BLaER1 treated with 17β-estradiol and CSF1 and Interleukin-3, amounts not matched to agents 10 nM and 100 nM (cell line): ENCODE measurements around the gene SNED1.

Experiments used
- H3K27ac ChIP-seq, 11 experiments: shearing (Covaris generic); formaldehyde crosslinking; 2 replicates each; pipeline ENCODE4 v1.8.1; 2022
- H3K27me3 ChIP-seq, 11 experiments: shearing (Covaris generic); formaldehyde crosslinking; 2 replicates each; pipeline ENCODE4 v1.8.1; 2022
- H3K36me3 ChIP-seq, 11 experiments: shearing (Covaris generic); formaldehyde crosslinking; 2 replicates each; pipeline ENCODE4 v1.8.1; 2022
- H3K4me1 ChIP-seq, 10 experiments: shearing (Covaris generic); formaldehyde crosslinking; 2 replicates each; pipeline ENCODE4 v1.8.1; 2022
- H3K4me2 ChIP-seq, 11 experiments: shearing (Covaris generic); formaldehyde crosslinking; 2 replicates each; pipeline ENCODE4 v1.8.1; 2022
- H3K4me3 ChIP-seq, 10 experiments: shearing (Covaris generic); formaldehyde crosslinking; 2 replicates each; pipeline ENCODE4 v1.8.1; 2022
- H3K9ac ChIP-seq, 11 experiments: shearing (Covaris generic); formaldehyde crosslinking; 2 replicates each; pipeline ENCODE4 v1.8.1; 2022
- H3K9me3 ChIP-seq, 11 experiments: shearing (Covaris generic); formaldehyde crosslinking; replicated peaks in 1 of 11; 2 replicates each; pipeline ENCODE4 v1.8.1; 2022
- H4K20me1 ChIP-seq, 11 experiments: shearing (Covaris generic); formaldehyde crosslinking; 2 replicates each; pipeline ENCODE4 v1.8.1; 2022
- Cebpa-rat ChIP-seq, 11 experiments: shearing (Covaris generic); IDR thresholded peaks; 2 replicates each; pipeline ENCODE4 v1.8.1; 2022

SNED1 gene

DNA sequence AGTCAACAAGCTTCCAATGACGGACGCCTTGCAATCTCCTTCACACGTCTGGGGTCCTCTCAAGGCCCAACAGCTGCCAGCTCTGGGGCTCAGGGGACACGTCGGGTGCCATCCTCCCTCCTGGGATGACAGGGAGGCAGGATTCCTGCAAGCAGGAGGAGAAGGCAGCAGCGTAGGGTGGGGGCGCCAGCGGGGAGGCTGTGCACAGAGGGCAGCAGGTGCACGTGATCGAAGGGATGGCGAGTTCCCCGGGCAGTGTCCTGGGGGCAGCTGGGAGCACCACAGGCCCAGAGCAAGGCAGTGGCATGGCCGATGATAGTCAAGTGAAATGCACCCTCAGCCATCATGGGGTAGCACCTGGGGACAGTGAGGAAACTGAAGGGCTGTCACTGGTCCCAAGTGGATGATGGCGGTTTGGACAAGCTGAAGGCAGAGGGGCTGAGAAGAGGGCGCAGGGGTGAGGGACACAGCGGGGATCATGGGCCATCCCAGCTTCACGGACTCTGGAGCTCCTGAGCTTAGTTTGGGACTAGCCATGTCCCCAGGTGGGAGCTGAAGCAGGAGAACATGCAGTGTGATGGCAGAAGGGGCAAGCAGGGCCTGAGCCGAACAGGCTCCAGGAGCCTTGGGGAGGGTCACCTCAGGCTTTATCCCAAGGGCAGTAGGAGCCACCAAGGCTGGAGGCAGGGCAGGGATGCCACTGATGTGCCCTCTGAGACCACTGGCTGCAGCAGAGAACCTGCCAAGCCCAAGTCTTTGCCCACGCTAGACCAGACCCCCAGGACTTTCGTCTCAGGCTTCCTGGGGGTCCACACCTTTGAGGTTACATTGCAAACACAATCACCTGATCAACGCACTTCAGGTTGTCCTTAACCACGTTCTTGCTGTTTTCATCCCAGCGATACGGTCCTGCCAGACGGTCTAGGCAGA is 16.3 kb upstream of the SNED1 start:
- no peak overlapping the region for H3K9ac ChIP-seq
- H3K4me1 ChIP-seq = peaks cover 15 to 41% (median 32%) of the 10 kb centered on the region in 10 experiments
- no peak for TF ChIP-seq Cebpa-rat (IDR thresholded peaks at IDR 0.05)
- H3K4me2 ChIP-seq = peak overlapping the region in 1 of 11 experiments; percentile 8; a peak in 1 of 22 replicates
- H3K27ac ChIP-seq = no peak overlapping the region
- H4K20me1 ChIP-seq = peaks cover 0 to 36% (median 0%) of the 10 kb centered on the region in 11 experiments; a peak in 10 of 22 replicates
- no peaks in the 10 kb centered on the region for H3K36me3 ChIP-seq
- peaks cover 0 to 25% (median 7%) of the 10 kb centered on the region in 11 experiments; a peak in 15 of 22 replicates for H3K27me3 ChIP-seq
- H3K4me3 ChIP-seq = no peak overlapping the region
- no peaks in the 10 kb centered on the region for H3K9me3 ChIP-seq

DNA sequence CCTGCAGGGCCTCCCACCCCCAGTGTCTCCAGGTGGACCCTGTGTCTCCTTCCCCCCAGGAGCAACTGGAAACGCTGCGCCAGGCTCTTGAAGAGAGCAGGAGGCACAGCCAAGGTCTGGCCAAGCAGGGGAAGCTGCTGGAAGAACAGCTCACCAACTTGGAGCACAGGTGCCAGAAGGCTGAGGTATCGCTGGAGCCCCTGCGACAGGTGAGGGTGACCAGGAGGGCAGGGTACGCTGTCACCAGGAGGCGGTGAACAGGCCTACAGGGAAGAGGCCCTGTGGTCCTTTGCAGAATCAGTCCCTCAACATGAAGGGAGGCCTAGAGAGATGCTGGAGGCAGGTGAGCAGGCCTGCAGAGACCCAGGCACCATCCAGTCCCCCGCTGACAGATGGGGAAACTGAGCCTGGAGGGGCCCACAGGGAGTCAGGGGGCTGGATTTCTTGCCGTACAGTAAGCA is 15.6 kb upstream of the SNED1 start:
- H3K27me3 ChIP-seq = peaks cover 0 to 25% (median 7%) of the 10 kb centered on the region in 11 experiments; a peak in 15 of 22 replicates
- H4K20me1 ChIP-seq = peaks cover 0 to 36% (median 0%) of the 10 kb centered on the region in 11 experiments; a peak in 10 of 22 replicates
- no peaks in the 10 kb centered on the region for H3K9me3 ChIP-seq
- H3K9ac ChIP-seq = no peak overlapping the region
- H3K27ac ChIP-seq = no peak overlapping the region
- H3K4me3 ChIP-seq = no peak overlapping the region
- peak overlapping the region in 8 of 11 experiments; percentile 50 to 83 (median 80); a peak in 15 of 22 replicates for H3K4me2 ChIP-seq
- H3K36me3 ChIP-seq = no peaks in the 10 kb centered on the region
- TF ChIP-seq Cebpa-rat (IDR thresholded peaks at IDR 0.05) = no peak
- peaks cover 22 to 48% (median 39%) of the 10 kb centered on the region in 10 experiments for H3K4me1 ChIP-seq

DNA sequence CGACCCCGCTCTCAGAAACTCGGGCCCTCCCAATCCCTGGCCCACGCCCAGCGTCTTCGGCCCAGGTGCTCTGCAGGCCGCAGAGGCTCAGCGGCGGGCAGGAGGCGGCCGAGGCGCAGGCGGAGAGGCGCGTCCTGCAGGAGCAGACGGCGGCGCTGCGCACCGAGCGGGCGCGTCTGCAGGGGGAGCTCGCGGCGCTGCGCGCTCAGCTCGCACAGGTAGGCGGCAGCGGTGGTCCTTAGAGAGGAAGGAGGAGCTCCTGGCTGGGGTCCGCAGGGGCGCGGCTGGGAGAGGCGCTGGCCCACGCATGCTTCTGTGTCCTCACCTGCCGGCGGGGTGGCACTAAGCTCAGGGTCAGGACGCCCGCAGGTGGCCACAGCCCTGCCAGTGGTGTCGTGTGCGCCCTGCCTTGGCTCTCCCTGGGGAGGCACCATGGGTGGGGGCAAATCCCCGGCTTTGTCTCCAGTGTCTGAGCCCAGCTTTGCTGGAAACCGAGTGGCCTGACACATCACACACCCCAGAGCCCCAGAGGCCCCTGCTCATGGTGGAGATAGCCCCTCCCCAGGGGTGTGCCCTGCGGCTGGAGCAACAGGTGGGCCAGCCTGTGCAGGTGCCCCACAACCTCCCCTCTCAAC is 14.9 kb upstream of the SNED1 start:
- Histone ChIP-seq H3K9ac (no peak overlapping the region), H3K4me1 (peaks cover 27 to 55% (median 45%) of the 10 kb centered on the region in 10 experiments), H4K20me1 (peaks cover 0 to 37% (median 0%) of the 10 kb centered on the region in 11 experiments; a peak in 10 of 22 replicates), H3K9me3 (no peaks in the 10 kb centered on the region), H3K27ac (no peak overlapping the region), H3K27me3 (peaks cover 0 to 25% (median 7%) of the 10 kb centered on the region in 11 experiments; a peak in 15 of 22 replicates), H3K4me2 (peak overlapping the region; percentile 50 to 83 (median 76)), H3K4me3 (peak overlapping the region in 1 of 10 experiments; percentile 31; a peak in 1 of 20 replicates), H3K36me3 (no peaks in the 10 kb centered on the region)
- TF ChIP-seq Cebpa-rat (IDR thresholded peaks at IDR 0.05) = no peak

DNA sequence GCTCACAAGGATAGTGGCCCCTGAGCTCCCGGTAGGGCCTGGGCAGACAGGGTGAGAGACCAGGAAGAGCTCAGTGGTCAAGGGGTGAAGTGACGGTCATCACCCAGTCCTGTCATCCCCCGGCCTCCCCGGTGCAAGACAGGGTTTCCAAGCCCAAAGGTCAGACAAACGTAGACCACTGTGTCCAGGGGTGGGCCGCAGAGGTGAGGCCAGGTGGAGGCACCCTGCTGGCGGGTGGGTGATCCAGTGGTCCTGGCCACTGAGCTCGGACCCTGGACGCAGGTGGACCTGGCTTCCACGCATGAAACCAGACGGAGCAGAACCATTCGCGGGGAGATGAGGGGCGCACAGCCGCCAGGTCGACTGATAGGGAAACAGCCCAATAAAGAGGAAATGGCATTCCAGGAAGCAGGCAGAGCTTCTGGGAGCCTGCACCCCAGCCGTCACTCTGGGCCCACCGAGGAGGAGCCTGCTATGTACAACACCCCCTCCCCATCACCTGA is 14.4 kb upstream of the SNED1 start:
- TF ChIP-seq Cebpa-rat (IDR thresholded peaks at IDR 0.05) = no peak
- Histone ChIP-seq H3K4me3 (no peak overlapping the region), H3K4me2 (peak overlapping the region in 10 of 11 experiments; percentile 50 to 83 (median 78); a peak in 20 of 22 replicates), H3K27ac (no peak overlapping the region), H3K9ac (no peak overlapping the region), H3K36me3 (no peaks in the 10 kb centered on the region), H3K4me1 (peaks cover 32 to 60% (median 51%) of the 10 kb centered on the region in 10 experiments), H3K27me3 (peaks cover 0 to 25% (median 7%) of the 10 kb centered on the region in 11 experiments; a peak in 15 of 22 replicates), H4K20me1 (peaks cover 0 to 43% (median 0%) of the 10 kb centered on the region in 11 experiments; a peak in 10 of 22 replicates), H3K9me3 (no peaks in the 10 kb centered on the region)

GRCh38 chr2:240985881-240986786 is 12.3 kb upstream of the SNED1 start:
- no peaks in the 10 kb centered on the region for H3K9me3 ChIP-seq
- peaks cover 0 to 54% (median 0%) of the 10 kb centered on the region in 11 experiments; a peak in 10 of 22 replicates for H4K20me1 ChIP-seq
- H3K4me2 ChIP-seq = peak overlapping the region; percentile 78 to 100 (median 95)
- H3K9ac ChIP-seq = peak overlapping the region in 8 of 11 experiments; percentile 19 to 75 (median 61); a peak in 13 of 22 replicates
- H3K4me1 ChIP-seq = peaks cover 34 to 81% (median 70%) of the 10 kb centered on the region in 10 experiments
- H3K27me3 ChIP-seq = peaks cover 0 to 25% (median 7%) of the 10 kb centered on the region in 11 experiments; a peak in 15 of 22 replicates
- H3K27ac ChIP-seq = peak overlapping the region in 8 of 11 experiments; percentile 51 to 80 (median 70); a peak in 16 of 22 replicates
- H3K4me3 ChIP-seq = peak overlapping the region in 2 of 10 experiments; percentile 35 to 42; a peak in 2 of 20 replicates
- no peaks in the 10 kb centered on the region for H3K36me3 ChIP-seq
- no peak for TF ChIP-seq Cebpa-rat (IDR thresholded peaks at IDR 0.05)

- H3K36me3 ChIP-seq = no peaks in the 10 kb centered on the region
- peaks cover 0 to 22% (median 7%) of the 10 kb centered on the region in 11 experiments; a peak in 15 of 22 replicates for H3K27me3 ChIP-seq
- peaks cover 0 to 57% (median 0%) of the 10 kb centered on the region in 11 experiments; a peak in 10 of 22 replicates for H4K20me1 ChIP-seq
- peak overlapping the region; percentile 17 to 75 (median 56); a peak in 19 of 22 replicates for H3K9ac ChIP-seq
- peak overlapping the region in 10 of 11 experiments; percentile 18 to 80 (median 61); a peak in 18 of 22 replicates for H3K27ac ChIP-seq
- H3K4me1 ChIP-seq = peaks cover 40 to 86% (median 77%) of the 10 kb centered on the region in 10 experiments
- H3K4me3 ChIP-seq = peak overlapping the region in 5 of 10 experiments; percentile 11 to 42 (median 32); a peak in 5 of 20 replicates
- H3K9me3 ChIP-seq = no peaks in the 10 kb centered on the region
- H3K4me2 ChIP-seq = peak overlapping the region; percentile 78 to 100 (median 95)
- TF ChIP-seq Cebpa-rat (IDR thresholded peaks at IDR 0.05) = peak in 6 of 11 experiments; percentile 20 to 93 (median 69); a peak in 8 of 22 replicates
Observed at GRCh38 chr2:240986787-240987411, 11.5 kb upstream of the SNED1 start.

- Histone ChIP-seq H3K4me2 (peak overlapping the region; percentile 78 to 100 (median 95)), H3K4me1 (peaks cover 45 to 92% (median 84%) of the 10 kb centered on the region in 10 experiments)
Observed at GRCh38 chr2:240987588-240987987, 10.8 kb upstream of the SNED1 start.

More at GRCh38 chr2:240987588-240987987, 10.8 kb upstream of the SNED1 start:
- Histone ChIP-seq H3K4me3 (peak overlapping the region in 3 of 10 experiments; percentile 4 to 42 (median 32); a peak in 5 of 20 replicates), H3K27ac (peak overlapping the region in 10 of 11 experiments; percentile 7 to 80 (median 61); a peak in 16 of 22 replicates), H3K9ac (peak overlapping the region; percentile 11 to 75 (median 56); a peak in 17 of 22 replicates), H3K27me3 (peaks cover 0 to 18% (median 7%) of the 10 kb centered on the region in 11 experiments; a peak in 15 of 22 replicates), H3K36me3 (no peaks in the 10 kb centered on the region), H4K20me1 (peaks cover 0 to 56% (median 0%) of the 10 kb centered on the region in 11 experiments; a peak in 8 of 22 replicates), H3K9me3 (no peaks in the 10 kb centered on the region)
- no peak for TF ChIP-seq Cebpa-rat (IDR thresholded peaks at IDR 0.05)
